ENCODE results near the gene CNTNAP2.

DNA sequence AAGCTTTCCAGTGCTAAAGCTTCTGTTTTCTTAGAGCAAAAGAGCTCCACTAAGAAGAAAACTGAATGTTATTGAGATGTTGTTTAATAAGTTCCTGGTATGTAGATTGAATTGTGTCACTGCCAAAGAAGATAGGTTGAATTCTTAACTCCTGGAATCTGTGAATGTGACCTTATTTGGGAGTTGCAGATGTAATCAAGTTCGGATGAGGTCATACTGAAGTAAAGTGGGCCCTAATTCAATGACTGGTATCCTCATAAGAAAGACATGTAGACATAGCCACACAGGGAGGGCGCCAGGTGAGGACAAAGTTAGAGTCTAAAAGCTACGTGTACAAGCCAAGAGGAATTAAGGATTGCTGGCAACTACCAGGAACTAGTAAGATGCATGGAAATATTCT, 1741.8 kb downstream of the CNTNAP2 start:
- no peak for TF ChIP-seq CTCF (IDR thresholded peaks at IDR 0.05)
- TF ChIP-seq SIN3A (IDR thresholded peaks at IDR 0.05; ENCODE audit: borderline replicate concordance, insufficient read depth, low read depth, low read length): no peak
- no peak for TF ChIP-seq POLR2AphosphoS5 (IDR thresholded peaks at IDR 0.05; ENCODE audit: low read depth, low read length)
- TF ChIP-seq REST (IDR thresholded peaks at IDR 0.05; ENCODE audit: insufficient read depth in 1 of 2, low read depth in 2 of 2, low read length in 1 of 2): no peak
- TF ChIP-seq TCF7L2 (IDR thresholded peaks at IDR 0.05; ENCODE audit: low read depth, low read length): no peak
